ENCODE results near the gene TOMM5.

GRCh38 chr9:37639841-37640240, 47.4 kb upstream of the TOMM5 start:
- TF ChIP-seq, protein P1, sequence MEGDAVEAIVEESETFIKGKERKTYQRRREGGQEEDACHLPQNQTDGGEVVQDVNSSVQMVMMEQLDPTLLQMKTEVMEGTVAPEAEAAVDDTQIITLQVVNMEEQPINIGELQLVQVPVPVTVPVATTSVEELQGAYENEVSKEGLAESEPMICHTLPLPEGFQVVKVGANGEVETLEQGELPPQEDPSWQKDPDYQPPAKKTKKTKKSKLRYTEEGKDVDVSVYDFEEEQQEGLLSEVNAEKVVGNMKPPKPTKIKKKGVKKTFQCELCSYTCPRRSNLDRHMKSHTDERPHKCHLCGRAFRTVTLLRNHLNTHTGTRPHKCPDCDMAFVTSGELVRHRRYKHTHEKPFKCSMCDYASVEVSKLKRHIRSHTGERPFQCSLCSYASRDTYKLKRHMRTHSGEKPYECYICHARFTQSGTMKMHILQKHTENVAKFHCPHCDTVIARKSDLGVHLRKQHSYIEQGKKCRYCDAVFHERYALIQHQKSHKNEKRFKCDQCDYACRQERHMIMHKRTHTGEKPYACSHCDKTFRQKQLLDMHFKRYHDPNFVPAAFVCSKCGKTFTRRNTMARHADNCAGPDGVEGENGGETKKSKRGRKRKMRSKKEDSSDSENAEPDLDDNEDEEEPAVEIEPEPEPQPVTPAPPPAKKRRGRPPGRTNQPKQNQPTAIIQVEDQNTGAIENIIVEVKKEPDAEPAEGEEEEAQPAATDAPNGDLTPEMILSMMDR (IDR thresholded peaks at IDR 0.05), result no peak
- TF ChIP-seq ZFX (IDR thresholded peaks at IDR 0.05; ENCODE audit: borderline replicate concordance), result no peak

All from 22Rv1 (cell line).